OCI-LY3 (cell line): ENCODE measurements around the gene NCR3LG1.

Experiments used
- EZH2phosphoT487 ChIP-seq: fragments of 200-600 bp; shearing (Covaris generic); IDR thresholded peaks from 2 replicates; pipeline ENCODE4 v1.6.1; 2018; ENCODE audit warnings: antibody characterized with exemption, mixed run types, low read depth
- TF ChIP-seq, protein P1 (sequence below): fragments of 200-600, 300-600 bp; sonication (generic); IDR thresholded peaks from 2 replicates; pipeline ENCODE4 v1.5.1; 2014; ENCODE audit warnings: antibody characterized with exemption, low read length, low read depth

DNA sequence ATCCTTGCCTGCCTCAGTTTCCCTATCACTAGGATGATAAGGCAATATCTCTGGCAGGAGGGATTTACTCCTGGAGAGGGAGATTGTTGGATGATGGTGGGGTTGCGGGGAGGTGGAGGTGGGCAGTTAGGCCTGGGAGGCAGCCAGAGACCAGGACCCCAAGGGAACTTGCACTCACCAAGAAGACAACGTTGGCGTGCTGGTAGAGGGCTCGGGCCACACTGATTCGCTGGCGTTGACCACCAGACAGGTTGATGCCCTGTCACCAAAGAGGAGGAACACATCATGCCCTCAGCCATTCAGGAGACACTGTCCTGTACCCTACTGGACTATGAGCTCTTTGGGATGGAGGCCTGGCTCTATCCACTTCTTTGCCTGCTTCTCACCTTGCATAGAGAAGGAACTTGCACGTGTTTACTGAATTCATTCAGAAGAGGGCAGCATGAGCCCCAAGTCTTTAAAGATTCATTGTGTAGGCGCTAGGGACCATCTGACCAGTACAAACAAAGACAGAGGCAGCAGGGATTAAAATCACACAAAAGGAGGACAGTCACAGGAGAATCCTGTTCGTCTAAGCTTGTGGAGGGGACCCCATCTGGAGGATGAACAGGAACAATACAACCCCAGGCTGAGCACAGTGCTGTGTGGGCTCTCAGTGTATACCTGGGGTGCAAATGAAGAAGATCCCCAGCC lies 61.0 kb downstream of the NCR3LG1 start:
- TF ChIP-seq, protein P1, sequence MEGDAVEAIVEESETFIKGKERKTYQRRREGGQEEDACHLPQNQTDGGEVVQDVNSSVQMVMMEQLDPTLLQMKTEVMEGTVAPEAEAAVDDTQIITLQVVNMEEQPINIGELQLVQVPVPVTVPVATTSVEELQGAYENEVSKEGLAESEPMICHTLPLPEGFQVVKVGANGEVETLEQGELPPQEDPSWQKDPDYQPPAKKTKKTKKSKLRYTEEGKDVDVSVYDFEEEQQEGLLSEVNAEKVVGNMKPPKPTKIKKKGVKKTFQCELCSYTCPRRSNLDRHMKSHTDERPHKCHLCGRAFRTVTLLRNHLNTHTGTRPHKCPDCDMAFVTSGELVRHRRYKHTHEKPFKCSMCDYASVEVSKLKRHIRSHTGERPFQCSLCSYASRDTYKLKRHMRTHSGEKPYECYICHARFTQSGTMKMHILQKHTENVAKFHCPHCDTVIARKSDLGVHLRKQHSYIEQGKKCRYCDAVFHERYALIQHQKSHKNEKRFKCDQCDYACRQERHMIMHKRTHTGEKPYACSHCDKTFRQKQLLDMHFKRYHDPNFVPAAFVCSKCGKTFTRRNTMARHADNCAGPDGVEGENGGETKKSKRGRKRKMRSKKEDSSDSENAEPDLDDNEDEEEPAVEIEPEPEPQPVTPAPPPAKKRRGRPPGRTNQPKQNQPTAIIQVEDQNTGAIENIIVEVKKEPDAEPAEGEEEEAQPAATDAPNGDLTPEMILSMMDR: no peak
- no peak for TF ChIP-seq EZH2phosphoT487
